Measurements from ENCODE around the gene GPR26. TPM values are rescaled to one million over a fixed set of nuclear protein-coding genes. Genes with fewer than 3 reads are reported as not detected.

The GPR26 gene
- total RNA-seq, 1 experiment from 2014 or later, result 0.07 TPM

GRCh38 chr10:123677556-123677955, 11.4 kb downstream of the GPR26 start:
- no peak overlapping the region for H2BK20ac ChIP-seq (ENCODE audit: low read depth, low read length, poor library complexity, severe bottlenecking)
- no peak overlapping the region for H2AFZ ChIP-seq (ENCODE audit: low read length)
- no peak overlapping the region for H2BK15ac ChIP-seq (ENCODE audit: low read depth, low read length)
- no peak overlapping the region for H3K27ac ChIP-seq (ENCODE audit: insufficient read length, low read depth, low read length)
- Mint-ChIP-seq H3K27ac (no peak overlapping the region), H3K4me3 (no peak overlapping the region), H3K36me3 (ENCODE audit: insufficient read depth in 1 of 3, low read depth in 3 of 3) (no peaks in the 10 kb centered on the region; a peak in 1 of 7 replicates), H3K9me3 (no peaks in the 10 kb centered on the region), H3K4me1 (0 out of 4 replicates have a peak, but pooled peaks cover 0 to 6% of the 10 kb centered on the region in 2 experiments), H3K27me3 (ENCODE audit: low read depth) (peaks cover 13% of the 10 kb centered on the region)
- WGBS (ENCODE audit: extremely low coverage, insufficient read length, low lambda C conversion rate), result no CpG with 5 or more reads among the region's 6 CpGs
- no peaks in the 10 kb centered on the region for H3K79me2 ChIP-seq (ENCODE audit: insufficient read depth, low read length)
- no peak overlapping the region for H3K23ac ChIP-seq (ENCODE audit: insufficient read length, low read depth, low read length)
- no peak overlapping the region for H2BK5ac ChIP-seq (ENCODE audit: insufficient read length, low read length)
- H3K18ac ChIP-seq (ENCODE audit: insufficient read length, low read depth, low read length), result no peak overlapping the region
- H3K27me3 ChIP-seq (ENCODE audit: insufficient read depth, low read length), result no peaks in the 10 kb centered on the region
- no peaks in the 10 kb centered on the region for H3K23me2 ChIP-seq (ENCODE audit: insufficient read length, low read depth, low read length, poor library complexity, severe bottlenecking)
- H2AK5ac ChIP-seq (ENCODE audit: insufficient read length, low read length), result no peak overlapping the region
- no peak overlapping the region for H3K4ac ChIP-seq (ENCODE audit: low read depth, low read length)
- no peak overlapping the region for H3K4me2 ChIP-seq (ENCODE audit: insufficient read depth, insufficient read length, low read length)
- H4K8ac ChIP-seq (replicated peaks; ENCODE audit: insufficient read length, low read depth, low read length), result no peak overlapping the region
- H2BK12ac ChIP-seq (ENCODE audit: insufficient read length, low read depth, low read length), result no peak overlapping the region
- no peaks in the 10 kb centered on the region for H3K4me1 ChIP-seq (ENCODE audit: insufficient read depth, low read length)
- H4K91ac ChIP-seq (ENCODE audit: insufficient read length, low read depth, low read length), result no peak overlapping the region
- no peak for DNase-seq
- H4K5ac ChIP-seq (ENCODE audit: insufficient read length, low read depth, low read length), result no peak overlapping the region
- no peak overlapping the region for H3K14ac ChIP-seq (ENCODE audit: insufficient read depth, low read length)
- H3K79me1 ChIP-seq (ENCODE audit: insufficient read depth, low read depth, low read length, poor library complexity, severe bottlenecking), result no peaks in the 10 kb centered on the region
- no peak overlapping the region for H3K56ac ChIP-seq (ENCODE audit: insufficient read length, low read depth, low read length)
- no peaks in the 10 kb centered on the region for H4K20me1 ChIP-seq (ENCODE audit: control insufficient read depth, insufficient read depth, insufficient read length)
- H2BK120ac ChIP-seq (ENCODE audit: low read depth, low read length, poor library complexity, severe bottlenecking), result no peak overlapping the region
- TF ChIP-seq CTCF (conservative IDR thresholded peaks at IDR 0.05), result no peak
- H3K9ac ChIP-seq (ENCODE audit: extremely low read depth, insufficient read length, low read length), result no peak overlapping the region
- H3T11ph ChIP-seq (ENCODE audit: low read length), result no peak overlapping the region
- no peaks in the 10 kb centered on the region for H3K9me3 ChIP-seq (ENCODE audit: control insufficient read depth, low read depth, low read length)

Data from H9 (cell line).